SH-SY5Y (cell line): ENCODE measurements around the gene PTPRC.

Source experiments
- GATA2 ChIP-seq: IDR thresholded peaks from 2 replicates; pipeline ENCODE4 v1.6.1; 2011; ENCODE audit warnings: mild to moderate bottlenecking, low read depth, low read length
- GATA3 ChIP-seq: IDR thresholded peaks from 2 replicates; pipeline ENCODE4 v1.6.1; 2011; ENCODE audit warnings: low read depth, mild to moderate bottlenecking, low read length, moderate library complexity

DNA sequence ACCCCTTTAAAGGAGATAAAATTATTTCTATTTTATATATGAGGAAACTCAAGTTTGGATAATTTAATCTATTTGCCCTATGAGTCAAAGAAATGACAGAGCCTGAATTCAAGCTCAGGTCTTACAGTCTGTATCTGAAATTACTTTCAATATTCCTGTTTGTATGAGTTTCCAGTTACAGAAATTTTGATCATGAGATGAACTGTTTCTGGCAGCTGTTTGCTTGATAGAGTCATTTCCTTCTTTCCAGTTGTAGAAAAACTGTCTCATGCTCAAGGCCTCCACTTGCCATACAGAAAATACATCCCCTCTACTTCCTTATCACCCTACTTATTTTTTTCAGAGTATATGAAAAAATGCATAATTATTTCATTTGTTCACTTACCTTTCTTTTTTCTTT, 87.6 kb downstream of the PTPRC start:
- TF ChIP-seq GATA3 (no peak), GATA2 (no peak)
